GM10248 (cell line): ENCODE results near the gene PUSL1.

Source experiments
- CTCF ChIA-PET: fragments of 300-600 bp; sonication (Branson Sonifier 250); formaldehyde crosslinking; extraction: SDS; loops from one replicate; lab custom pipeline; 2021; ENCODE audit warnings: antibody characterized with exemption; lab: Yijun Ruan, JAX
- POLR2A ChIA-PET: fragments of 350-650 bp; sonication (Branson Sonifier 250); formaldehyde crosslinking; extraction: SDS; loops from one replicate; lab custom pipeline; 2020; ENCODE audit warnings: antibody characterized with exemption; lab: Yijun Ruan, JAX
- DNase-seq: peaks from one replicate; pipeline ENCODE4 v3.0.0; 2012; ENCODE audit errors: extremely low spot score
- TF ChIP-seq, protein P1 (sequence below): IDR thresholded peaks from 2 replicates; pipeline ENCODE4 v1.5.1; 2012; ENCODE audit warnings: mild to moderate bottlenecking, low read depth; ENCODE audit errors: extremely low read depth, missing control alignments, control extremely low read depth

PUSL1 gene, protein sequence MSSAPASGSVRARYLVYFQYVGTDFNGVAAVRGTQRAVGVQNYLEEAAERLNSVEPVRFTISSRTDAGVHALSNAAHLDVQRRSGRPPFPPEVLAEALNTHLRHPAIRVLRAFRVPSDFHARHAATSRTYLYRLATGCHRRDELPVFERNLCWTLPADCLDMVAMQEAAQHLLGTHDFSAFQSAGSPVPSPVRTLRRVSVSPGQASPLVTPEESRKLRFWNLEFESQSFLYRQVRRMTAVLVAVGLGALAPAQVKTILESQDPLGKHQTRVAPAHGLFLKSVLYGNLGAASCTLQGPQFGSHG

DNA sequence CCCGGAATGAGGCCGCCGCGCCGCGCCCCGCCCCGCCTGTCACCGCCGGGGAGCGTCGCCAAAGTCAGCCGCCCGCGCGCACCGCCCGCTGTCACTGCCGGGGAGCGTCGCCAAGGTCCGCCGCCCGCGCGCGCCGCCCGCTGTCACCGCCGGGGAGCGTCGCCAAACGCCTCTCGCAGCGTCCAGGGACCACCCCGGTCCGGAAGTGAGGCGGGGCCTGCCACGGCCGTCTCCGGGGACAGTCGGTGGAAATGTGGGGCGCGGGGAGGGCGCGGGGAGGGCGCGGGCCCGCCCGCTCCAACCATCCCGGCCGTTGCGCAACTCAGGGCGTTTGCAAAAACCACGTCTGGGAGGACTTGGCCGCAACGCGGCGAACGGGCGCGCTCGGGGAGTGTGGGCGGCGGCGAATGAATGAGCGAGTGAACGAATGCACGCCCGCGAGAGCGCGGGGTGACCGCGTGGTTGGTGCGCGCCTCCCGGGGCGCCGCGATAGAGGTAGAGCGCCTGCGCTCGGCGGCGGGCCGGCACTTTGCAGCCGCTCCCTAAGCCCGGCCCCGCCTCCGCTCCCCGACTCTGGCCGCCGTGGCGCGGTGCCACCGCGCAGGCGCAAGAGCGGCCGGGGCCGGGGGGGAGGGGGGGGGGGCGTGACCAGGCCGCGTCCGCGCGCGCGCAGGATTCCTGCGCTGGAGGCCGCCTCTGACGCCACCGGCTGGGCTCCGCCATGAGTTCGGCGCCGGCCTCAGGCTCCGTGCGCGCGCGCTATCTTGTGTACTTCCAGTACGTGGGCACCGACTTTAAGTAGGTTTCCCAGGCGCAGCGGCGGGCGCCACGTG, at the start of gene PUSL1, which contains the start of gene ACAP3:
PUSL1 (plus strand) TSS at position 675 of the 833 bp plus-strand sequence; CDS start at position 722, 47 bp downstream.
ACAP3 (minus strand) TSS at position 8 of the 833 bp plus-strand sequence. CDS start 115 bp downstream, outside the sequence.
- DNase-seq = peak; percentile 98
- CTCF ChIA-PET = no interaction called here
- POLR2A ChIA-PET = no interaction called here
- TF ChIP-seq, protein P1, sequence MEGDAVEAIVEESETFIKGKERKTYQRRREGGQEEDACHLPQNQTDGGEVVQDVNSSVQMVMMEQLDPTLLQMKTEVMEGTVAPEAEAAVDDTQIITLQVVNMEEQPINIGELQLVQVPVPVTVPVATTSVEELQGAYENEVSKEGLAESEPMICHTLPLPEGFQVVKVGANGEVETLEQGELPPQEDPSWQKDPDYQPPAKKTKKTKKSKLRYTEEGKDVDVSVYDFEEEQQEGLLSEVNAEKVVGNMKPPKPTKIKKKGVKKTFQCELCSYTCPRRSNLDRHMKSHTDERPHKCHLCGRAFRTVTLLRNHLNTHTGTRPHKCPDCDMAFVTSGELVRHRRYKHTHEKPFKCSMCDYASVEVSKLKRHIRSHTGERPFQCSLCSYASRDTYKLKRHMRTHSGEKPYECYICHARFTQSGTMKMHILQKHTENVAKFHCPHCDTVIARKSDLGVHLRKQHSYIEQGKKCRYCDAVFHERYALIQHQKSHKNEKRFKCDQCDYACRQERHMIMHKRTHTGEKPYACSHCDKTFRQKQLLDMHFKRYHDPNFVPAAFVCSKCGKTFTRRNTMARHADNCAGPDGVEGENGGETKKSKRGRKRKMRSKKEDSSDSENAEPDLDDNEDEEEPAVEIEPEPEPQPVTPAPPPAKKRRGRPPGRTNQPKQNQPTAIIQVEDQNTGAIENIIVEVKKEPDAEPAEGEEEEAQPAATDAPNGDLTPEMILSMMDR = peak; percentile 10

DNA sequence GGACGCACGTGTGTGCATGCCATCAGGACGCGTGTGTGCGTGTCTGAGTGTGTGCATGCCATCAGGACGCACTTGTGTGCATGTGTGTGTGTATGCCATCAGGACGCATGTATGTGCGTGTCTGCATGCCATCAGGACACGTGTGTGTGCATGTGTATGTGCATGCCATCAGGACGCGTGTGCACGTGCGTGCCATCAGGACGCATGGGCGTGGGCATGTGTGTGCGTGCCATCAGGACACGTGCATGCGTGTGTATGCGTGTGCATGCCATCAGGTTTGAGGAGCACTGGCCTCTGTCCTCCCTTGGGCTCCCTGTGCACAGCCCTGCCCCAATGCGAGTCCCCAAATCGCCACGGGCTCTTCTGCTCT, 49.3 kb upstream of the PUSL1 start:
- ChIA-PET CTCF (no interaction called here), POLR2A (no interaction called here)
- no peak for DNase-seq
- TF ChIP-seq, protein P1 = no peak

DNA sequence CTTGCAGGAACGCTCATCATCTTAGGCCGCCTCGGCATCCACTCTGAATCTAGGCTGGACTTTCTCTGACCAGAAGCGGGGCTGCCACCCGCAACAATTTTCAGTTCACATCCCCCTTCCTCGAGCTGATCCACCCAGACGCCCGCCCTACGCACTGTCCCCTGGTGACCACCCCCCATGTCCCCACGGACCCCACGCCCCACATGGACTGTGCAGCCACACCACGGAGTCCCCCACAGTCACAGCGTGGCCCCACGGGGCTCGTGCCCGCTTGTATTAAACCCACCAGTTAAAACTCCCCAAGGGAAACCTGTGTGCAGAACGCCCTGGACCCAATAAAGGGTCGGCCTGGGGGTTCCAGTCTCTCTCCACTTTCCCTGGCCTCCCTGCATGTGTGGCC, 48.9 kb upstream of the PUSL1 start:
- ChIA-PET POLR2A (no interaction called here), CTCF (interaction anchor here (1.5 to 1.8 kb wide), 3 partner anchors 9 to 275 kb away, joined by 3 to 6 read pairs (median 3); no protein-coding TSS in a partner anchor)
- TF ChIP-seq, protein P1 = no peak
- DNase-seq = no peak

DNA sequence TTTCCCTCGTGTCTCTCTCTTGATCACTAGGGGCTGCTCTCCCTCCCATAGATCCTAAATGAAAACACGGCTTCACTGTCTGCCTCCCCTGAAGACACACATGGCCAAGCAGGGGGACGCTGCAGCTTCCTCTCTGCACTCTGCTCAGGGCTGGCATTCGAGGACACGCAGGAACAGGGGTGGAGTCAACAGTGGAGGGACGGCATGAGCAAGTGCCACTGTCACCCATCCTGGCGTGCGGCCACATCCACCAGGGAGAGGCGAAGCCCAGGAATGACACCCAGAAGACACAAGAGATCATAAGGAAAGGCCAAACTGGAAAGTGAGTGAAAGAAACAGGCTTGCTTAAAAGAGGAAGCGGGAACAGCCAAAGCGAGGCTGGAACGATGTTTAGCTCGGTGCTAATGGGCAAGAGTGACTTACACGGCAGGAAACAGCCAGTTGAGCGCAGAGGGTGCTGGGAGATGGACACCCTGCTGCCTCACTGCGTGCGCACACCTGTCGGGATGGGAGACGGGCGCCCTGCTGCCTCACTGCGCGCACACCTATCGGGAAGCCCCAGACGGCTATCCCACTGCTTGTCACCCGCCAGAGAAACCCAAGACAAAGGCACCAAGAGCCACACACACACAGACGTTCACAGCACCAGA, 48.3 kb upstream of the PUSL1 start:
- POLR2A ChIA-PET = no interaction called here
- DNase-seq = no peak
- TF ChIP-seq, protein P1 = no peak
- CTCF ChIA-PET = interaction anchor here (1.5 to 1.8 kb wide), 3 partner anchors 9 to 275 kb away, joined by 3 to 6 read pairs (median 3); no protein-coding TSS in a partner anchor

DNA sequence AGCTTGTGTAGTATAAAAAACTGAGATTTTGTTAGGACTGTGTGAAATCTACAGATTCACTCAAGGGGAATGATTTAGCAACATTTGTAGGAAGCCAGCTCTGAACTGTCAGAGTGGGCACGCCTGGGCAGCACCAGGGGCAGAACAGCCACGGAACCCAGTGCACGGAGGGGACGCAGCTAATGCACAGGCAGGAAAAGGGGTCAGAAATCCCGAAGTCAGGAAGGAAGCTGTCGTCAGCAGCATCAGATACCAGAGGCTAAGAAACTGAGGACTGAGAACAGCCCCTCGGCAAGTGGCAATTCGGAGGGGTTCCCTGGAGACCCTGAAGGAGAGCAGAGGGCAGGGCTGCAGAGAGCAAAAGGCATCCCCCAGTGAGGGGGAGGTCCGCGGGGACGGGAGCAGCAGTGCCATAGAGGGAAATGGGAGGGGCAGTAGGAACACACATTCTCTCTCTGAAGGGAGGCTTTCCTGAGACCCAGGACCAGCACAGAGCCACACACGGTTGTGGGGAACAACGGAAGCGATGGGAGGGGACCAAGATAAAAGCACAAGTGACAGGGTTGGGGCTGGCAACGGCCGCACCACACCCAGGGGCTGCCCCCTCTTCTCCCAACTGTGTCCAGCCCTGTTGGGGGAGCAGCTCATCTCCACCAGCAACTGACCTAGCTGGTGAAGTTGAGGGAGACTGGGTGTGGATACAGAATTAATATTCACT, 47.4 kb upstream of the PUSL1 start:
- POLR2A ChIA-PET = no interaction called here
- TF ChIP-seq, protein P1 = no peak
- CTCF ChIA-PET = interaction anchor here (0.7 to 1.8 kb wide), 5 partner anchors 10 to 276 kb away, joined by 3 to 6 read pairs (median 3); no protein-coding TSS in a partner anchor
- no peak for DNase-seq
